ENCODE results near the gene B3GAT3.
"Not testable (repeated sequence)": the region's sequence is repeated elsewhere in the genome, so short reads cannot be mapped to it uniquely, and the experiment has no call there.

B3GAT3 gene

GRCh38 chr11:62602141-62603071 lies 19.4 kb downstream of the B3GAT3 start:
- DNase-seq, result peak; percentile 56 to 71

GRCh38 chr11:62601372-62602140 lies 20.2 kb downstream of the B3GAT3 start, which contains the start of gene MTA2:
MTA2 (minus strand) TSS chr11:62601865; CDS start chr11:62601450, 415 bp downstream.
- peak; percentile 97 to 99 for DNase-seq

GRCh38 chr11:62601122-62601371 lies 20.7 kb downstream of the B3GAT3 start:
- DNase-seq, result no peak

GRCh38 chr11:62600367-62601121 lies 21.2 kb downstream of the B3GAT3 start:
- DNase-seq, result no peak

GRCh38 chr11:62599901-62600300 lies 21.9 kb downstream of the B3GAT3 start:
- no peak for DNase-seq

GRCh38 chr11:62599069-62599696 lies 22.6 kb downstream of the B3GAT3 start:
- peak; percentile 84 to 91 for DNase-seq

GRCh38 chr11:62595124-62595523 lies 26.7 kb downstream of the B3GAT3 start:
- DNase-seq, result no peak

- peak; percentile 29 to 45 for DNase-seq
Measured at GRCh38 chr11:62593434-62594044, 28.2 kb downstream of the B3GAT3 start.

- DNase-seq, result no peak
Measured at GRCh38 chr11:62592989-62593421, 28.8 kb downstream of the B3GAT3 start.

GRCh38 chr11:62592146-62592815 lies 29.5 kb downstream of the B3GAT3 start:
- no peak for DNase-seq

GRCh38 chr11:62591448-62592145 lies 30.2 kb downstream of the B3GAT3 start, which contains the start of gene TUT1:
TUT1 (minus strand) TSS chr11:62591523; CDS start chr11:62591485, 38 bp downstream.
- DNase-seq, result peak; percentile 98 to 100

GRCh38 chr11:62588966-62589637 lies 32.7 kb downstream of the B3GAT3 start:
- DNase-seq, result no peak

GRCh38 chr11:62585356-62585755 lies 36.4 kb downstream of the B3GAT3 start:
- DNase-seq, result not testable (repeated sequence)

GRCh38 chr11:62581735-62582134 lies 40.1 kb downstream of the B3GAT3 start:
- DNase-seq, result not testable (repeated sequence)

GRCh38 chr11:62580959-62581715 lies 40.6 kb downstream of the B3GAT3 start:
- DNase-seq, result no peak

GRCh38 chr11:62579252-62579651 lies 42.5 kb downstream of the B3GAT3 start:
- no peak for DNase-seq

GRCh38 chr11:62578541-62578940 lies 43.2 kb downstream of the B3GAT3 start:
- no peak for DNase-seq

- no peak for DNase-seq
Measured at GRCh38 chr11:62577046-62577714, 44.6 kb downstream of the B3GAT3 start.

GRCh38 chr11:62575837-62576236 lies 45.9 kb downstream of the B3GAT3 start:
- DNase-seq, result no peak

Data from NCI-H2081 (cell line).